HepG2 (cell line): ENCODE results near the gene EIF4H. TPM values are rescaled to one million over a fixed set of nuclear protein-coding genes. Genes with fewer than 3 reads are reported as not detected.

ENCODE experiments used
- CHD4 ChIP-seq: fragments of 200-600 bp; sonication (generic); IDR thresholded peaks from 2 replicates; pipeline ENCODE4 v1.7.0; 2017; ENCODE audit warnings: mild to moderate bottlenecking, low read length, borderline replicate concordance
- LCORL ChIP-seq, 2 experiments: fragments of 450-650 bp in 1 of 2; sonication (generic) in 1 of 2; formaldehyde crosslinking in 1 of 2; IDR thresholded peaks; 2 replicates each; pipeline versions ENCODE4 v1.5.0 to v1.6.1; 2017 to 2020; ENCODE audit warnings: antibody characterized with exemption in 1 of 2, missing genetic modification reagents in 1 of 2
- MAFK ChIP-seq, 2 experiments: IDR thresholded peaks in 1 of 2; conservative IDR thresholded peaks in 1 of 2; 2 replicates each; pipeline ENCODE4 v1.6.1; 2011; ENCODE audit warnings: improper control_type of control experiment in 2 of 2, low read length in 2 of 2
- PREB ChIP-seq: sonication (generic); formaldehyde crosslinking; IDR thresholded peaks from 2 replicates; pipeline ENCODE4 v1.4.0; 2020; ENCODE audit warnings: missing genetic modification reagents
- RFXAP ChIP-seq: sonication (generic); formaldehyde crosslinking; IDR thresholded peaks from 2 replicates; pipeline ENCODE4 v1.4.0; 2020; ENCODE audit warnings: missing genetic modification reagents, borderline replicate concordance
- U2AF1 ChIP-seq: fragments of 200-400 bp; formaldehyde crosslinking; optimal IDR thresholded peaks from 2 replicates; pipeline ENCODE3; 2017; ENCODE audit warnings: mild to moderate bottlenecking, low read depth, low read length
- YEATS4 ChIP-seq: sonication (generic); formaldehyde crosslinking; IDR thresholded peaks from 2 replicates; pipeline ENCODE4 v1.4.0; 2020; ENCODE audit warnings: missing genetic modification reagents, borderline replicate concordance
- ZNF383 ChIP-seq: sonication (generic); formaldehyde crosslinking; IDR thresholded peaks from 2 replicates; pipeline ENCODE4 v1.4.0; 2020; ENCODE audit warnings: missing genetic modification reagents, mild to moderate bottlenecking, borderline replicate concordance
- ZNF710 ChIP-seq: sonication (generic); formaldehyde crosslinking; IDR thresholded peaks from 2 replicates; pipeline ENCODE4 v1.5.0; 2020; ENCODE audit warnings: mild to moderate bottlenecking, missing genetic modification reagents, borderline replicate concordance
- ZSCAN31 ChIP-seq: sonication (generic); formaldehyde crosslinking; IDR thresholded peaks from 2 replicates; pipeline ENCODE4 v1.5.0; 2020; ENCODE audit warnings: low read depth, mild to moderate bottlenecking, missing genetic modification reagents
- polyA plus RNA-seq, 8 experiments: library from polyadenylated mRNA; depleted of rRNA in 3 of 8; stranded (reverse) in 7 of 8; unstranded in 1 of 8; fragments of >200 nt; fragmentation: Illumina TruSeq in 4 of 8; extraction: Trizol in 4 of 8; gene quantifications; 2 replicates each; pipeline versions ENCODE4 v1.2.1 to v1.2.3, GENCODE V29; 2011 to 2016; ENCODE audit warnings: low read depth in 4 of 8, missing spikeins in 1 of 8, mixed read lengths in 1 of 8; ENCODE audit not compliant: insufficient read depth in 1 of 8
- total RNA-seq, 5 experiments: library from RNA; depleted of rRNA; stranded (reverse); fragments of >200 nt; fragmentation: Illumina TruSeq; extraction: Trizol; gene quantifications; 2 replicates each; pipeline ENCODE4 v1.2.3, GENCODE V29; 2016; ENCODE audit warnings: low read depth in 1 of 5
- TF ChIP-seq, protein P1 (sequence below): sonication (generic); formaldehyde crosslinking; IDR thresholded peaks from 2 replicates; pipeline ENCODE4 v1.5.0; 2020; ENCODE audit warnings: mild to moderate bottlenecking, missing genetic modification reagents, moderate library complexity
- TF ChIP-seq, protein P2 (sequence below): sonication (generic); formaldehyde crosslinking; IDR thresholded peaks from 2 replicates; pipeline ENCODE4 v1.4.0; 2020; ENCODE audit warnings: missing genetic modification reagents
- TF ChIP-seq, protein P3 (sequence below): sonication (generic); formaldehyde crosslinking; IDR thresholded peaks from 2 replicates; pipeline ENCODE4 v1.4.0; 2020; ENCODE audit warnings: mild to moderate bottlenecking, missing genetic modification reagents
- TF ChIP-seq, protein P4 (sequence below): sonication (generic); formaldehyde crosslinking; IDR thresholded peaks from 2 replicates; pipeline ENCODE4 v1.5.1; 2020; ENCODE audit warnings: missing genetic modification reagents, mild to moderate bottlenecking, borderline replicate concordance

The EIF4H gene
- total and polyA plus RNA-seq, 2 of the 13 experiments (the other 11 are each of a cell fraction or from before 2014, with no cell fraction given) = 232 to 321 TPM

DNA sequence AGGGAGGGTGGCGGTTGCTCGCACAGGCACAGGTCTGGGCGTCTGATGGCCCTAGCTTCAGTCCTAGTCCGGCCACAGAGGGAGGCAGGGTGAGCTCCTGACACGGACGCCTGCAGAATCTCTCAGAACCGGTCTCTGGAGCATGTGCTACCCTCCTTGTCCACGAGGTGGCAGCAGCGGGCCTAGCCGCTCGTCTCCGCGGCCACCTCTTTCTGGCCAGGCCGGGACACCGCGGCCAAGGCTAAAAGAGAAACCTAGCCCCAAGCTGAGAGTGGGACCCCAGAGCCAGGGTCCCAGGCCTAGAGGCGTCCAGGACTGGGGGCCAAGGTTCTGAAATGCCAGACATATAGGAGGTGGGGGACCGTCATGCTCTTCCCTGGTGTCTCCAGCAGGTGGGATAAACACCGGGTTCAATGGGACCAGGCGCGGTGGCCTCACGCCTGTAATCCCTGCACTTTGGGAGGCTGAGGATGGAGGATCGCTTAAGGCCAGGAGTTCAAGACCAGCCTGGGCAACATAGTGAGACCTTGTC lies 32.5 kb downstream of the EIF4H start (continued):
- TF ChIP-seq, protein P1, sequence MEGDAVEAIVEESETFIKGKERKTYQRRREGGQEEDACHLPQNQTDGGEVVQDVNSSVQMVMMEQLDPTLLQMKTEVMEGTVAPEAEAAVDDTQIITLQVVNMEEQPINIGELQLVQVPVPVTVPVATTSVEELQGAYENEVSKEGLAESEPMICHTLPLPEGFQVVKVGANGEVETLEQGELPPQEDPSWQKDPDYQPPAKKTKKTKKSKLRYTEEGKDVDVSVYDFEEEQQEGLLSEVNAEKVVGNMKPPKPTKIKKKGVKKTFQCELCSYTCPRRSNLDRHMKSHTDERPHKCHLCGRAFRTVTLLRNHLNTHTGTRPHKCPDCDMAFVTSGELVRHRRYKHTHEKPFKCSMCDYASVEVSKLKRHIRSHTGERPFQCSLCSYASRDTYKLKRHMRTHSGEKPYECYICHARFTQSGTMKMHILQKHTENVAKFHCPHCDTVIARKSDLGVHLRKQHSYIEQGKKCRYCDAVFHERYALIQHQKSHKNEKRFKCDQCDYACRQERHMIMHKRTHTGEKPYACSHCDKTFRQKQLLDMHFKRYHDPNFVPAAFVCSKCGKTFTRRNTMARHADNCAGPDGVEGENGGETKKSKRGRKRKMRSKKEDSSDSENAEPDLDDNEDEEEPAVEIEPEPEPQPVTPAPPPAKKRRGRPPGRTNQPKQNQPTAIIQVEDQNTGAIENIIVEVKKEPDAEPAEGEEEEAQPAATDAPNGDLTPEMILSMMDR (CRISPR knock-in tag) = peak; percentile 98
- 0 out of 2 replicates have a peak, but pooled peaks have one; percentile 62 for TF ChIP-seq ZNF383 (CRISPR knock-in tag)
- TF ChIP-seq, protein P2, sequence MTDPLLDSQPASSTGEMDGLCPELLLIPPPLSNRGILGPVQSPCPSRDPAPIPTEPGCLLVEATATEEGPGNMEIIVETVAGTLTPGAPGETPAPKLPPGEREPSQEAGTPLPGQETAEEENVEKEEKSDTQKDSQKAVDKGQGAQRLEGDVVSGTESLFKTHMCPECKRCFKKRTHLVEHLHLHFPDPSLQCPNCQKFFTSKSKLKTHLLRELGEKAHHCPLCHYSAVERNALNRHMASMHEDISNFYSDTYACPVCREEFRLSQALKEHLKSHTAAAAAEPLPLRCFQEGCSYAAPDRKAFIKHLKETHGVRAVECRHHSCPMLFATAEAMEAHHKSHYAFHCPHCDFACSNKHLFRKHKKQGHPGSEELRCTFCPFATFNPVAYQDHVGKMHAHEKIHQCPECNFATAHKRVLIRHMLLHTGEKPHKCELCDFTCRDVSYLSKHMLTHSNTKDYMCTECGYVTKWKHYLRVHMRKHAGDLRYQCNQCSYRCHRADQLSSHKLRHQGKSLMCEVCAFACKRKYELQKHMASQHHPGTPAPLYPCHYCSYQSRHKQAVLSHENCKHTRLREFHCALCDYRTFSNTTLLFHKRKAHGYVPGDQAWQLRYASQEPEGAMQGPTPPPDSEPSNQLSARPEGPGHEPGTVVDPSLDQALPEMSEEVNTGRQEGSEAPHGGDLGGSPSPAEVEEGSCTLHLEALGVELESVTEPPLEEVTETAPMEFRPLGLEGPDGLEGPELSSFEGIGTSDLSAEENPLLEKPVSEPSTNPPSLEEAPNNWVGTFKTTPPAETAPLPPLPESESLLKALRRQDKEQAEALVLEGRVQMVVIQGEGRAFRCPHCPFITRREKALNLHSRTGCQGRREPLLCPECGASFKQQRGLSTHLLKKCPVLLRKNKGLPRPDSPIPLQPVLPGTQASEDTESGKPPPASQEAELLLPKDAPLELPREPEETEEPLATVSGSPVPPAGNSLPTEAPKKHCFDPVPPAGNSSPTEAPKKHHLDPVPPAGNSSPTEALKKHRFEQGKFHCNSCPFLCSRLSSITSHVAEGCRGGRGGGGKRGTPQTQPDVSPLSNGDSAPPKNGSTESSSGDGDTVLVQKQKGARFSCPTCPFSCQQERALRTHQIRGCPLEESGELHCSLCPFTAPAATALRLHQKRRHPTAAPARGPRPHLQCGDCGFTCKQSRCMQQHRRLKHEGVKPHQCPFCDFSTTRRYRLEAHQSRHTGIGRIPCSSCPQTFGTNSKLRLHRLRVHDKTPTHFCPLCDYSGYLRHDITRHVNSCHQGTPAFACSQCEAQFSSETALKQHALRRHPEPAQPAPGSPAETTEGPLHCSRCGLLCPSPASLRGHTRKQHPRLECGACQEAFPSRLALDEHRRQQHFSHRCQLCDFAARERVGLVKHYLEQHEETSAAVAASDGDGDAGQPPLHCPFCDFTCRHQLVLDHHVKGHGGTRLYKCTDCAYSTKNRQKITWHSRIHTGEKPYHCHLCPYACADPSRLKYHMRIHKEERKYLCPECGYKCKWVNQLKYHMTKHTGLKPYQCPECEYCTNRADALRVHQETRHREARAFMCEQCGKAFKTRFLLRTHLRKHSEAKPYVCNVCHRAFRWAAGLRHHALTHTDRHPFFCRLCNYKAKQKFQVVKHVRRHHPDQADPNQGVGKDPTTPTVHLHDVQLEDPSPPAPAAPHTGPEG (CRISPR knock-in tag) = 0 out of 2 replicates have a peak, but pooled peaks have one; percentile 54
- no peak for TF ChIP-seq PREB
- TF ChIP-seq, protein P3, sequence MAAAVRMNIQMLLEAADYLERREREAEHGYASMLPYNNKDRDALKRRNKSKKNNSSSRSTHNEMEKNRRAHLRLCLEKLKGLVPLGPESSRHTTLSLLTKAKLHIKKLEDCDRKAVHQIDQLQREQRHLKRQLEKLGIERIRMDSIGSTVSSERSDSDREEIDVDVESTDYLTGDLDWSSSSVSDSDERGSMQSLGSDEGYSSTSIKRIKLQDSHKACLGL (CRISPR knock-in tag) = no peak
- no peak for TF ChIP-seq U2AF1
- peak; percentile 59; the same call in 1 of the 2 replicates for TF ChIP-seq ZNF710 (CRISPR knock-in tag)
- no peak for TF ChIP-seq MAFK (conservative IDR thresholded peaks at IDR 0.05 in 1 of 2, IDR thresholded peaks at IDR 0.05 in 1 of 2; ENCODE audit: low read length in 2 of 2)
- TF ChIP-seq, protein P4, sequence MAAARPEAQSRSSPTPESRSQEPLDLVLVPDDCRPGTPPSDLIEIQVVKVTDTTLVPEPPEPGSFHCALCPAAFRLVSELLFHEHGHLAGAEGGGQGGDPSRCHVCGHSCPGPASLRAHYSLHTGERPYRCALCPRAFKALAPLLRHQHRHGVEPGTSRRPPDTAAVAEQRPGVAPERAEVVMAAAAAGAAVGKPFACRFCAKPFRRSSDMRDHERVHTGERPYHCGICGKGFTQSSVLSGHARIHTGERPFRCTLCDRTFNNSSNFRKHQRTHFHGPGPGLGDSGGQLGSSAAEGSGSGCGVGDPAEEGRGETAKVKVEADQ = no peak
- no peak for TF ChIP-seq YEATS4 (CRISPR knock-in tag)
- no peak for TF ChIP-seq RFXAP (CRISPR knock-in tag)
- no peak for TF ChIP-seq ZSCAN31 (CRISPR knock-in tag)
- no peak for TF ChIP-seq LCORL (IDR thresholded peaks at IDR 0.05)
- peak; percentile 52; the same call in 1 of the 2 replicates for TF ChIP-seq LCORL (CRISPR knock-in tag; IDR thresholded peaks at IDR 0.05)
- TF ChIP-seq CHD4 = peak; percentile 66; the same call in 1 of the 2 replicates
